ENCODE measurements around the gene MID1.

The MID1 gene

DNA sequence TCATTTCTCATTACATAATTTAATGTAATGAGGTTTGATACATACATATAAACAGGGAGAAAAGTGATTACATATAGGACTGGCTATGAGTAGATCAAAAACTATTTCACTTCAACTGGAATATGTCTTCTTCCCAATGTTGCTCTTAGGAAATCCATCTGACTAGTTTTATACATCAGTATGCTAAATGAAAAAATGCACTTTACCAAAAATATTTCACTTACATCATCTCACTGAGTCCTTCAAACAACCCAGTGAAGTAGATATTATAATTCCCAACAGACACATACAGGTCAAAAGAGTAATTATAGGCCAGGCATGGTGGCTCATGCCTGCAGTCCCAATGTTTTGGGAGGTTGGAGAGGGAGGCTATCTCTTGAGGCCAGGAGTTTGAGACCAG lies 215.9 kb downstream of the MID1 start:
- no peaks in the 10 kb centered on the region for H3K9me3 ChIP-seq (ENCODE audit: control insufficient read depth, low read length)
- H3K4me1 ChIP-seq (ENCODE audit: control insufficient read depth, insufficient read depth, low read length, poor library complexity, severe bottlenecking), result no peaks in the 10 kb centered on the region
- H3K4me3 ChIP-seq (ENCODE audit: insufficient read depth, low read depth, low read length, poor library complexity, severe bottlenecking), result no peak overlapping the region
- no peak for DNase-seq
- H3K27me3 ChIP-seq (replicated peaks; ENCODE audit: control insufficient read depth, insufficient read depth, low read length, poor library complexity, severe bottlenecking), result no peaks in the 10 kb centered on the region
- H3K27ac ChIP-seq (ENCODE audit: insufficient read depth, low read length, poor library complexity, severe bottlenecking), result no peak overlapping the region
- H3K36me3 ChIP-seq (ENCODE audit: control insufficient read depth, insufficient read depth, low read length), result no peaks in the 10 kb centered on the region

DNA sequence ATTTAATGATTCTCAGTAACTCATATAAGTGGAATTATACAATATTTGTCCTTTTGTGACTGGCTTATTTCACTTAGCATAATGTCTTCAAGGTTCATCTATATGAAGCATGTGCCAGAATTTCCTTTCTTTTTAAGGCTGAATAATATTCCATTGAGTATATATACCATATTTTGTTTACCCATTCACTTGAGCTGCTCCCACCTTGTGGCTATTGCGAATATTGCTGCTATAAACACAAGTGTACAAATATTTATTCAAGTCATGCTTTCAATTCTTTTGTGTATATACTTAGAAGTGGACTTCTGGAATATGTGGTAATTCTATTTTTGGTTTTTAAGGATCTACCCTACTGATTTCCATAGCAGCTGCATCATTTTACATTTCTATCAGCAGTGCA lies 219.1 kb downstream of the MID1 start:
- H3K36me3 ChIP-seq (ENCODE audit: control insufficient read depth, insufficient read depth, low read length), result no peaks in the 10 kb centered on the region

GRCh38 chrX:10399043-10399741 lies 221.2 kb downstream of the MID1 start:
- no peaks in the 10 kb centered on the region for H3K27me3 ChIP-seq (replicated peaks; ENCODE audit: control insufficient read depth, insufficient read depth, low read length, poor library complexity, severe bottlenecking)
- no peaks in the 10 kb centered on the region for H3K36me3 ChIP-seq (ENCODE audit: control insufficient read depth, insufficient read depth, low read length)
- H3K4me3 ChIP-seq (ENCODE audit: insufficient read depth, low read depth, low read length, poor library complexity, severe bottlenecking), result no peak overlapping the region
- H3K4me1 ChIP-seq (ENCODE audit: control insufficient read depth, insufficient read depth, low read length, poor library complexity, severe bottlenecking), result no peaks in the 10 kb centered on the region
- no peak overlapping the region for H3K27ac ChIP-seq (ENCODE audit: insufficient read depth, low read length, poor library complexity, severe bottlenecking)
- no peak for DNase-seq
- no peaks in the 10 kb centered on the region for H3K9me3 ChIP-seq (ENCODE audit: control insufficient read depth, low read length)

More for the DNA sequence above, 219.1 kb downstream of the MID1 start:
- Histone ChIP-seq H3K27ac (ENCODE audit: insufficient read depth, low read length, poor library complexity, severe bottlenecking) (no peak overlapping the region), H3K9me3 (ENCODE audit: control insufficient read depth, low read length) (no peaks in the 10 kb centered on the region), H3K4me1 (ENCODE audit: control insufficient read depth, insufficient read depth, low read length, poor library complexity, severe bottlenecking) (no peaks in the 10 kb centered on the region), H3K4me3 (ENCODE audit: insufficient read depth, low read depth, low read length, poor library complexity, severe bottlenecking) (no peak overlapping the region), H3K27me3 (replicated peaks; ENCODE audit: control insufficient read depth, insufficient read depth, low read length, poor library complexity, severe bottlenecking) (no peaks in the 10 kb centered on the region)
- no peak for DNase-seq

- no peaks in the 10 kb centered on the region for H3K9me3 ChIP-seq (ENCODE audit: control insufficient read depth, low read length)
- no peak overlapping the region for H3K4me3 ChIP-seq (ENCODE audit: insufficient read depth, low read depth, low read length, poor library complexity, severe bottlenecking)
- no peaks in the 10 kb centered on the region for H3K36me3 ChIP-seq (ENCODE audit: control insufficient read depth, insufficient read depth, low read length)
- no peaks in the 10 kb centered on the region for H3K27me3 ChIP-seq (replicated peaks; ENCODE audit: control insufficient read depth, insufficient read depth, low read length, poor library complexity, severe bottlenecking)
- no peak for DNase-seq
- no peak overlapping the region for H3K27ac ChIP-seq (ENCODE audit: insufficient read depth, low read length, poor library complexity, severe bottlenecking)
- no peaks in the 10 kb centered on the region for H3K4me1 ChIP-seq (ENCODE audit: control insufficient read depth, insufficient read depth, low read length, poor library complexity, severe bottlenecking)
These were observed 222.2 kb downstream of the MID1 start for GRCh38 chrX:10398215-10398614.

DNA sequence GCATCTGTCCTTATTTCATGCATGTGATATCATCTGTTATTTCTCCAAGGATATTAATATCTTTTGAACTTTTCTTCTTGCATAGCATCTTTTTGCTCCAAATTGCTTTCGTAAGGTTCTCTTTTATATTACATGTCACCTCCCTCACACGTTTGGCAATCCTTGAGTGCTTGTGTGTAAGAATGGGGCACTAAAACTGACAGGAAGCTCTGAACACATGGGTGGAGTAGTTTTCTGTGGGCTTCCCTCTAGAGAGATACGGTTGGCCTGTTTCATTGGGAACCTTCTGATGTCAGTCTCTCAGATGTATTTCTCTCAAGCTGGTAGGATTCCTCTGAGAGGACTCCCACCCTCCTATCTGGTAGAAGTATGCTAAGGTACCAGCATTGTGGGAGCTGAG lies 223.0 kb downstream of the MID1 start:
- no peaks in the 10 kb centered on the region for H3K27me3 ChIP-seq (replicated peaks; ENCODE audit: control insufficient read depth, insufficient read depth, low read length, poor library complexity, severe bottlenecking)
- H3K36me3 ChIP-seq (ENCODE audit: control insufficient read depth, insufficient read depth, low read length), result no peaks in the 10 kb centered on the region
- H3K27ac ChIP-seq (ENCODE audit: insufficient read depth, low read length, poor library complexity, severe bottlenecking), result no peak overlapping the region
- no peak overlapping the region for H3K4me3 ChIP-seq (ENCODE audit: insufficient read depth, low read depth, low read length, poor library complexity, severe bottlenecking)
- H3K4me1 ChIP-seq (ENCODE audit: control insufficient read depth, insufficient read depth, low read length, poor library complexity, severe bottlenecking), result no peaks in the 10 kb centered on the region
- no peak for DNase-seq
- H3K9me3 ChIP-seq (ENCODE audit: control insufficient read depth, low read length), result no peaks in the 10 kb centered on the region

DNA sequence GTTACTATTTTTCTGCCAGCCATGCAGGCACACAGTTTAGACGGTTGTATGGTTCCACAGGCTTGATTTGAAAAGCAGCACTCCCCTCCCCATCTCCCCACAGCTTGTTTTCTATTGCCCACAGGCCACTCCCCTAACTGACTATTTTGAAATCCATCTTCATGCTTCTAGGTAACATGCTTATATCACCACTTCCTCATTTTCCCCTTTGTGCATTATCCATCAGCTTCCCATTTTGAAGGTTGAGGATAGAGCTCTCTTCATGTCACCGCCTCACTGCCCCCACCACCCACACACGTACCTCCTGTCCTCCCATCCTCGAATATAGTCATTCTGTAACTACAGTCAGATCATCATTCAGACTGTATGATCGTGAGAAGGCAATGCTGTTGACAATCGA lies 224.7 kb downstream of the MID1 start:
- Histone ChIP-seq H3K36me3 (ENCODE audit: control insufficient read depth, insufficient read depth, low read length) (no peaks in the 10 kb centered on the region), H3K4me3 (ENCODE audit: insufficient read depth, low read depth, low read length, poor library complexity, severe bottlenecking) (no peak overlapping the region), H3K27ac (ENCODE audit: insufficient read depth, low read length, poor library complexity, severe bottlenecking) (no peak overlapping the region), H3K9me3 (ENCODE audit: control insufficient read depth, low read length) (no peaks in the 10 kb centered on the region), H3K27me3 (replicated peaks; ENCODE audit: control insufficient read depth, insufficient read depth, low read length, poor library complexity, severe bottlenecking) (no peaks in the 10 kb centered on the region), H3K4me1 (ENCODE audit: control insufficient read depth, insufficient read depth, low read length, poor library complexity, severe bottlenecking) (no peaks in the 10 kb centered on the region)
- no peak for DNase-seq

Data from effector memory CD4-positive, alpha-beta T cell (primary cell).